IgD-negative memory B cell (primary cell): ENCODE results near the gene AKT2. TPM values are rescaled to one million over a fixed set of nuclear protein-coding genes. Genes with fewer than 3 reads are reported as not detected.

ENCODE experiments used
- H3K27ac Mint-ChIP-seq, 3 donors: one replicate each; pipeline ENCODE4 v1.8.0; 2020 to 2022; ENCODE audit warnings: mild to moderate bottlenecking in 3 of 3, mixed read lengths in 3 of 3, moderate library complexity in 1 of 3
- H3K27me3 Mint-ChIP-seq: one replicate; pipeline ENCODE4 v1.8.0; 2021; ENCODE audit warnings: mixed read lengths
- H3K36me3 Mint-ChIP-seq: one replicate; pipeline ENCODE4 v1.8.0; 2020; ENCODE audit warnings: mild to moderate bottlenecking, mixed read lengths
- H3K4me1 Mint-ChIP-seq, 3 donors: one replicate each; pipeline ENCODE4 v1.8.0; 2020 to 2022; ENCODE audit warnings: mixed read lengths in 3 of 3, mild to moderate bottlenecking in 1 of 3
- H3K4me3 Mint-ChIP-seq, 4 donors: one replicate each; pipeline ENCODE4 v1.8.0; 2020 to 2022; ENCODE audit warnings: mild to moderate bottlenecking in 4 of 4, mixed read lengths in 4 of 4, moderate library complexity in 3 of 4
- H3K9me3 Mint-ChIP-seq, 3 donors: one replicate each; pipeline ENCODE4 v1.8.0; 2020 to 2021; ENCODE audit warnings: mixed read lengths in 3 of 3, mild to moderate bottlenecking in 1 of 3
- polyA plus RNA-seq: library from polyadenylated mRNA; unstranded; fragments of 300-500 nt; fragmentation: Illumina TruSeq; gene quantifications from one replicate; pipeline ENCODE4 v1.2.3, GENCODE V29; 2021

The AKT2 gene
- polyA plus RNA-seq, 1 donor from 2014 or later, result 28.1 TPM

DNA sequence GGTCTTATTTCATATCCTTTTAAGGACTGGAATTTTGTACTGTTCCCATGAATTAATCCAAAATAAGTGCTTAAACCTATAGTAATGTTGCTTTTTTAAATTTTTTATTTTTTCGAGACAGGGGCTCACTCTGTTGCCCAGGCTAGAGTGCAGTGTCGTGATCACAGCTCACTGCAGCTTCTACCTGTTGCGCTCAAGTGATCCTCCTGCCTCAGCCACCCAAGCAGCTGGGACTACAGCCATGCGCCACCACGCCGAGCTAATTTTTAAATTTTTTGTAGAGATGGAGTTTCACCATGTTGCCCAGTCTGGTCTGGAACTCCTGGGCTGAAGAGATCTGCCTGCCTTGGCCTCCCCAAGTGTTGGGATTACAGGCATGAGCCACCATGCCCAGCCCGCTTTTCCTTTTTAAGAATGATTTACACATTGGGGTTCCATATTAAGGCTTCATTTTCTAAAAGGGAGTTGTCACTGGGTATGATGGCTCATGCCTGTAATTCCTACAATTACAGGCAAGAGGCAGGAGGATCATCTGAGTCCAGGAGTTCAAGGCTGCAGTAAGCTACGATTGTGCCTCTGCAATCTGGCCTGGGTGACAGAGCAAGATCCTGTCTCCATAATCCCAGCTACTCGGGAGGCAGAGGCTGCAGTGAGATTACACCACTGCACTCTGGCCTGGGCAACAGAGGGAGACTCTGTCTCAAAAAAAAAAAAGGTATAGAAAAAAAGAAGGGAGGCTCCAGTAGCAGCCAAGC, 28.3 kb upstream of the AKT2 start:
- Mint-ChIP-seq H3K27ac (no peak overlapping the region), H3K27me3 (no peaks in the 10 kb centered on the region), H3K36me3 (no peaks in the 10 kb centered on the region), H3K4me1 (no peaks in the 10 kb centered on the region), H3K4me3 (no peak overlapping the region), H3K9me3 (no peaks in the 10 kb centered on the region)

DNA sequence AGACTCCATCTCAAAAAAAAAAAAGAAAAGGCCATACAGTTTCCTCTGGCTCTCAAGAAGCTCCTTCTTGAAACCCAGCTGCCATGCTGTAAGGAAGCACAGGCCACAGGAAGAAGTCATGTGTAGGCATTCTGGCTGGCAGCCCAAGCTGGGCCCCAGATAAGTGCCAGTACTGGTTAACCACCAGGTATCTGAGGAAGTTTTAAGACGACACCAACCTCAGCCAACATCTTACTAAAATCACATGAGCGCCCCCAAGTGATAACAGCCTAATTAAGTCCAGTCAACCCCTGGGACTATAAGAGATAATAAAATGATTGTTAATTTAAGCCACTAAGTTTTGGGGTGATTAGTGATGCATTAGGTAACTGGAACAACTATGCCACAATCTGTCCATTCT, 27.4 kb upstream of the AKT2 start:
- Mint-ChIP-seq H3K36me3 (no peaks in the 10 kb centered on the region), H3K4me1 (no peaks in the 10 kb centered on the region), H3K4me3 (no peak overlapping the region), H3K27me3 (no peaks in the 10 kb centered on the region), H3K27ac (peak overlapping the region in 1 of 3 donors; percentile 39), H3K9me3 (no peaks in the 10 kb centered on the region)

GRCh38 chr19:40309666-40310065, 24.5 kb upstream of the AKT2 start:
- Mint-ChIP-seq H3K4me3 (no peak overlapping the region), H3K27me3 (no peaks in the 10 kb centered on the region), H3K36me3 (no peaks in the 10 kb centered on the region), H3K9me3 (no peaks in the 10 kb centered on the region), H3K4me1 (peaks cover 3 to 4% (median 3%) of the 10 kb centered on the region in 3 donors), H3K27ac (no peak overlapping the region)

- H3K9me3 Mint-ChIP-seq, result no peaks in the 10 kb centered on the region
- no peak overlapping the region for H3K27ac Mint-ChIP-seq
- no peaks in the 10 kb centered on the region for H3K27me3 Mint-ChIP-seq
- H3K4me3 Mint-ChIP-seq, result no peak overlapping the region
- H3K36me3 Mint-ChIP-seq, result peaks cover 3% of the 10 kb centered on the region
- H3K4me1 Mint-ChIP-seq, result peaks cover 3 to 4% (median 3%) of the 10 kb centered on the region in 3 donors
Measured at GRCh38 chr19:40305403-40305802, 20.3 kb upstream of the AKT2 start.

DNA sequence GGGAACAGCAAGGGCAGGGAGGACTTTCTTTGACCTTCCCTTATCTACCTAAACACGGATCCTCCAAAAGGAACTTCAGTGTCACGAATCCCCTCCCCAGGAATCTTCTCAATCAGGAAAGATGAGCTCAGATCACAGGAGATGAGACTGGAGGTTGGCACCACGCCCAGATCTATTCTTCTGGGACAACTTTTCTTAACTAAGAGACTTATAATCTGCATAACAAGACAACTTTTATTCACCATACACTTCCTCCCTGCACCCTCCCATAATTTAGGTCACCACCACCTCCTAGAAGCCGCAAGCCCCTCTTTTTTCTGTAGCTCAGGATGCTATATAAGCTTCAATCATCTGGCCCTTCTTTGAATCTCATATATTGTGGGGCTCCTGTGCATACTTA, 19.2 kb upstream of the AKT2 start:
- Mint-ChIP-seq H3K36me3 (peaks cover 3% of the 10 kb centered on the region), H3K4me3 (no peak overlapping the region), H3K4me1 (peaks cover 3 to 4% (median 3%) of the 10 kb centered on the region in 3 donors), H3K9me3 (no peaks in the 10 kb centered on the region), H3K27ac (no peak overlapping the region), H3K27me3 (no peaks in the 10 kb centered on the region)

GRCh38 chr19:40303765-40304164, 18.6 kb upstream of the AKT2 start:
- Mint-ChIP-seq H3K27me3 (no peaks in the 10 kb centered on the region), H3K4me1 (peaks cover 3 to 4% (median 3%) of the 10 kb centered on the region in 3 donors), H3K4me3 (no peak overlapping the region), H3K9me3 (no peaks in the 10 kb centered on the region), H3K27ac (no peak overlapping the region), H3K36me3 (peaks cover 3% of the 10 kb centered on the region)

- H3K4me1 Mint-ChIP-seq, result peaks cover 3 to 4% (median 3%) of the 10 kb centered on the region in 3 donors
- H3K27me3 Mint-ChIP-seq, result no peaks in the 10 kb centered on the region
- H3K4me3 Mint-ChIP-seq, result no peak overlapping the region
- peaks cover 5% of the 10 kb centered on the region for H3K36me3 Mint-ChIP-seq
- H3K27ac Mint-ChIP-seq, result no peak overlapping the region
- no peaks in the 10 kb centered on the region for H3K9me3 Mint-ChIP-seq
Measured at GRCh38 chr19:40302224-40303011, 17.3 kb upstream of the AKT2 start.

GRCh38 chr19:40300668-40301067, 15.5 kb upstream of the AKT2 start:
- Mint-ChIP-seq H3K27me3 (no peaks in the 10 kb centered on the region), H3K4me1 (peaks cover 3 to 4% (median 3%) of the 10 kb centered on the region in 3 donors), H3K4me3 (no peak overlapping the region), H3K9me3 (no peaks in the 10 kb centered on the region), H3K27ac (no peak overlapping the region), H3K36me3 (peaks cover 5% of the 10 kb centered on the region)

GRCh38 chr19:40298026-40298425, 12.9 kb upstream of the AKT2 start:
- H3K27me3 Mint-ChIP-seq, result no peaks in the 10 kb centered on the region
- H3K4me3 Mint-ChIP-seq, result no peak overlapping the region
- H3K36me3 Mint-ChIP-seq, result peaks cover 2% of the 10 kb centered on the region
- no peaks in the 10 kb centered on the region for H3K9me3 Mint-ChIP-seq
- no peaks in the 10 kb centered on the region for H3K4me1 Mint-ChIP-seq
- no peak overlapping the region for H3K27ac Mint-ChIP-seq

GRCh38 chr19:40294560-40294959, 9.4 kb upstream of the AKT2 start:
- H3K4me1 Mint-ChIP-seq, result peaks cover 0 to 1% (median 0%) of the 10 kb centered on the region in 3 donors
- peaks cover 2% of the 10 kb centered on the region for H3K36me3 Mint-ChIP-seq
- no peaks in the 10 kb centered on the region for H3K27me3 Mint-ChIP-seq
- no peak overlapping the region for H3K27ac Mint-ChIP-seq
- H3K4me3 Mint-ChIP-seq, result no peak overlapping the region
- no peaks in the 10 kb centered on the region for H3K9me3 Mint-ChIP-seq

GRCh38 chr19:40286971-40287421, 1.9 kb upstream of the AKT2 start:
- peak overlapping the region in 2 of 4 donors; percentile 71 to 81 for H3K4me3 Mint-ChIP-seq

DNA sequence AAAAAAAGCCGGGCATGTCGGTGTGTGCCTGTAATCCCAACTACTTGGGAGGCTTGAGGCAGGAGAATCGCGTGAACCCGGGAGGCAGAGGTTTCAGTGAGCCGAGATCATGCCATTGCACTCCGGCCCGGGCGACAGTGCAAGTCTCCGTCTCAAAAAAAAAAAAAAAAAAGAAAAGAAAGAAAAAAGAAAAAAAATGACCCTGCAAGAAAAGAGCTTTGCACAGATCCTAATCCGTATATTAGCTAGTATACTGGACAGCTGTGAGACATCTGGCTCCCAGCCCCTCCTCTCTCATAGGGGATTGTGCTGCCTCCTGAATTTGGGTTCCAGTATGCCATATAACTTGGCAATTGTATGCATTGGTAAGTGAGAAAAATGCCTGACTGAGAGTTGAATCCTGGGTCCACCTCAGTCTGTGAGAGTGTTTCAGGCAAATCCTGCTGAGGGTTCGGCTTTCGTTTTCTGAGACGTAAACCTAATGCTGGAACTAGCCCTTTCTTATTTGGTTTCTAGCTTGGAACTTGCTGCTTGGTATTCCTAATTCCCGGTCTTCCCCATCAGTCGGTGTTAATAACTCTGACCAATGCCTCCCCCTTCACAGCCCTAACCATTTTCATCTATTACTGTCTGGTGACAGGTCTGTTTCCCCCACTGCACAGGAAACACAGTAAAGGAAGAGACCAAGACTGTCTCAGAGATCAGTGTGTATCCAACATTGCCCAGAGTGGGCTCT, 1.3 kb upstream of the AKT2 start:
- Mint-ChIP-seq H3K27ac (peak overlapping the region; percentile 87 to 96 (median 89)), H3K4me3 (peak overlapping the region; percentile 55 to 89 (median 72)), H3K27me3 (no peaks in the 10 kb centered on the region), H3K4me1 (peaks cover 14 to 35% (median 29%) of the 10 kb centered on the region in 3 donors), H3K36me3 (peaks cover 2% of the 10 kb centered on the region), H3K9me3 (no peaks in the 10 kb centered on the region)

More at GRCh38 chr19:40286971-40287421, 1.9 kb upstream of the AKT2 start:
- Mint-ChIP-seq H3K27ac (peak overlapping the region; percentile 87 to 96 (median 89)), H3K9me3 (no peaks in the 10 kb centered on the region), H3K4me1 (peaks cover 14 to 30% (median 23%) of the 10 kb centered on the region in 3 donors), H3K27me3 (no peaks in the 10 kb centered on the region), H3K36me3 (peaks cover 2% of the 10 kb centered on the region)

DNA sequence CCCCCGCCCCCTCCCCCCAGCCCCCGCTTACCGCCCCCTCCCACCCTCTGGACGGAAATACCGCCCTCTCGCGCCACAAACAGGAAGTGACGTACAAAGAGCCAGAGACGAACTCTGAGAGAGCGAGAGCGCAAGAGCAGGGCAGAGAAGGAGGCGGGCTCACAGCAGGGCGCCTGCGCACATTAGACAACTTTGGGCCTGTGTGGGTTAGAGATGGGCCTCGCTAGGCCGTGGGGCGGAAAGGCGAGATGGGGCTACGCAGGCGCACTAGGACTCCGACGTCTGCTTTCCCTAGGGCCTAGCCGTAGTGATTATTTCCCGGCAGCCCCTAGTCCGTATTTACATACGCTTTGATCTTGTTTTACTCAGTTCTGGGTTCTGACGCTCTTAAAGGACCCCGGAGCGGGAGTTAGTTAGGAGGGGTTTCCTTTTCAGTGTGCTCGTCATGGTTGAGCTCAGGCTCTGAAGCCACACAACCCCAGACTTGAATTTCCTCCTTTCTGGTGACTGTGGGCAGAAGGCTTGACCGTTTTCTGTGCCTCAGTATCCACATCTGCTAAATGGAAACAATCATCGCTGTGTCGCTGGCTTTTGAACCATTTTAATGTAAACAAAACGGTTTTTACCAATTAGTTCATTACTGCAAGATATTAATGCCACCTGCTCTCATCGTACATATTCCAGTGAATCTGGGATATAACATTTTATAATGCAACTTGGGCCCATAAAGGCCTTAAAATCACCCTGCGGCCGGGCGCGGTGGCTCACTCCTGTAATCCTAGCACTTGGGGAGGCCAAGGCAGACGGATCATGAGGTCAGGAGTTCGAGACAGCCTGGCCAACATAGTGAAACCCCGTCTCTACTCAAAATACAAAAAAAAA, 449 bp upstream of the AKT2 start:
- H3K4me3 Mint-ChIP-seq, result peak overlapping the region; percentile 80 to 96 (median 91)
- H3K9me3 Mint-ChIP-seq, result no peaks in the 10 kb centered on the region
- H3K4me1 Mint-ChIP-seq, result peaks cover 17 to 41% (median 31%) of the 10 kb centered on the region in 3 donors
- peak overlapping the region; percentile 87 to 98 (median 96) for H3K27ac Mint-ChIP-seq
- H3K36me3 Mint-ChIP-seq, result peaks cover 2% of the 10 kb centered on the region
- H3K27me3 Mint-ChIP-seq, result no peaks in the 10 kb centered on the region

- Mint-ChIP-seq H3K4me1 (peaks cover 27 to 50% (median 41%) of the 10 kb centered on the region in 3 donors), H3K9me3 (no peaks in the 10 kb centered on the region), H3K27me3 (no peaks in the 10 kb centered on the region), H3K4me3 (peak overlapping the region; percentile 92 to 96 (median 94)), H3K27ac (peak overlapping the region; percentile 96 to 99 (median 98)), H3K36me3 (peaks cover 2% of the 10 kb centered on the region)
Measured at GRCh38 chr19:40284251-40284500, 969 bp downstream of the AKT2 start.
